CD4-positive, alpha-beta T cell treated with Interleukin-15 for 1 hour (primary cell): ENCODE data around the gene ZNF777.
"Not testable (repeated sequence)": the region's sequence is repeated elsewhere in the genome, so short reads cannot be mapped to it uniquely, and the experiment has no call there.

ENCODE experiments used
- DNase-seq: peaks from one replicate; pipeline ENCODE4 v3.0.0-alpha.2; 2020

ZNF777 gene

GRCh38 chr7:149404825-149405224, 56.0 kb downstream of the ZNF777 start:
- DNase-seq = no peak

GRCh38 chr7:149404396-149404795, 56.5 kb downstream of the ZNF777 start:
- no peak for DNase-seq

GRCh38 chr7:149398195-149398820, 62.6 kb downstream of the ZNF777 start:
- no peak for DNase-seq

GRCh38 chr7:149397470-149398043, 63.3 kb downstream of the ZNF777 start:
- DNase-seq = no peak

- not testable (repeated sequence) for DNase-seq
Observed at GRCh38 chr7:149388550-149389335, 72.1 kb downstream of the ZNF777 start.

- DNase-seq = not testable (repeated sequence)
Observed at GRCh38 chr7:149386514-149386913, 74.3 kb downstream of the ZNF777 start.

GRCh38 chr7:149385195-149385950, 75.5 kb downstream of the ZNF777 start:
- DNase-seq = no peak
